Upper lobe of right lung (tissue), 1 donor: ENCODE results near the gene THSD4. TPM values are rescaled to one million over a fixed set of nuclear protein-coding genes. Genes with fewer than 3 reads are reported as not detected.

Experiments used
- ATAC-seq: fragments of 200-7000 bp; cut with Tn5 transposase; one replicate; pipeline ENCODE4 v1.9.1; 2020; ENCODE audit warnings: mild to moderate bottlenecking, moderate library complexity
- DNase-seq: peaks from one replicate; pipeline ENCODE4 v3.0.0-alpha.2; 2020
- H3K27ac ChIP-seq: fragments of 200-600 bp; one replicate; pipeline ENCODE4 v1.8.0; 2022
- H3K27me3 ChIP-seq: fragments of 200-600 bp; one replicate; pipeline ENCODE4 v1.8.0; 2022; ENCODE audit warnings: mild to moderate bottlenecking
- H3K36me3 ChIP-seq: fragments of 200-600 bp; one replicate; pipeline ENCODE4 v1.8.0; 2022
- H3K4me1 ChIP-seq: fragments of 200-600 bp; one replicate; pipeline ENCODE4 v1.8.0; 2022
- H3K4me3 ChIP-seq: fragments of 200-600 bp; one replicate; pipeline ENCODE4 v1.8.0; 2022; ENCODE audit warnings: mild to moderate bottlenecking
- H3K9me3 ChIP-seq: fragments of 200-600 bp; one replicate; pipeline ENCODE4 v1.8.0; 2022
- intact Hi-C: fragments of 100-400 bp; cut with DNase I; formaldehyde crosslinking; loops from one replicate; pipeline ENCODE4 v1.11.0; 2022
- total RNA-seq: library from RNA; stranded (reverse); fragmentation: NEBNext Ultra II Directional; extraction: Animal tissue kit (Norgen Biotek cat#: 25700); gene quantifications from one replicate; pipeline ENCODE4 v1.2.1, GENCODE V29; 2021
- TF ChIP-seq, protein P1 (sequence below): fragments of 200-600 bp; IDR thresholded peaks from one replicate; pipeline ENCODE4 v1.8.0; 2022; ENCODE audit warnings: antibody characterized with exemption
- donor health status: DM: no; HTN: yes; CAD: no; lungs with severe emphysema.

THSD4 gene
- total RNA-seq, 1 donor from 2014 or later = 25.6 TPM

DNA sequence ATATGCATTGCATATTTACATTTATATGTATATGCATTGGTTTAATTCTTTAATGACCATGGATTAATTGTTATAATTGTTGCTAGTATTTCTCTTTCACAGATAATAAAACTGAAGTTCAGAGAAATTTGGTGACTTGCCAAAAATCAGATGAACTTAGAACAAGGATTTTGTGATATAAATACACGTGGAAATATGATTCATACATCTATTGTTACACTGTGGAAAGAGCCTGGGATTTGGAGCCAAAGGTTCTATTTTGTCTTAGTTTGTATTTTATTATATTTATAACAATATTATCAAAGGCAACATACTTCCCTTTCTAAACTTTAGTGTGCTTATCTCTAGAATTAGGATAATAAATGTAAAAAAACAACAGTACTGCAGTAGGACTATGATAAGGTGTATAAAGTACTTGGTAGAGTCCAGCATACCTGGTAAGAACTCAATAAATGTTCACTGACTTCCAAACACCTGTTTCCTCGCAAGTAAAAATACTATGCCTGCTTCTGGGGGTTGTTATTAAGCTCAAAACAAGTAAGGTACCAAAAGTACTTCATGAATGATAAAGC, 342.9 kb downstream of the THSD4 start:
- ATAC-seq (no peak), DNase-seq (no peak)
- Histone ChIP-seq H3K27me3 (no peaks in the 10 kb centered on the region), H3K27ac (no peak overlapping the region), H3K4me3 (no peak overlapping the region), H3K4me1 (no peaks in the 10 kb centered on the region), H3K36me3 (no peaks in the 10 kb centered on the region), H3K9me3 (no peaks in the 10 kb centered on the region)
- TF ChIP-seq, protein P1, sequence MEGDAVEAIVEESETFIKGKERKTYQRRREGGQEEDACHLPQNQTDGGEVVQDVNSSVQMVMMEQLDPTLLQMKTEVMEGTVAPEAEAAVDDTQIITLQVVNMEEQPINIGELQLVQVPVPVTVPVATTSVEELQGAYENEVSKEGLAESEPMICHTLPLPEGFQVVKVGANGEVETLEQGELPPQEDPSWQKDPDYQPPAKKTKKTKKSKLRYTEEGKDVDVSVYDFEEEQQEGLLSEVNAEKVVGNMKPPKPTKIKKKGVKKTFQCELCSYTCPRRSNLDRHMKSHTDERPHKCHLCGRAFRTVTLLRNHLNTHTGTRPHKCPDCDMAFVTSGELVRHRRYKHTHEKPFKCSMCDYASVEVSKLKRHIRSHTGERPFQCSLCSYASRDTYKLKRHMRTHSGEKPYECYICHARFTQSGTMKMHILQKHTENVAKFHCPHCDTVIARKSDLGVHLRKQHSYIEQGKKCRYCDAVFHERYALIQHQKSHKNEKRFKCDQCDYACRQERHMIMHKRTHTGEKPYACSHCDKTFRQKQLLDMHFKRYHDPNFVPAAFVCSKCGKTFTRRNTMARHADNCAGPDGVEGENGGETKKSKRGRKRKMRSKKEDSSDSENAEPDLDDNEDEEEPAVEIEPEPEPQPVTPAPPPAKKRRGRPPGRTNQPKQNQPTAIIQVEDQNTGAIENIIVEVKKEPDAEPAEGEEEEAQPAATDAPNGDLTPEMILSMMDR = no peak
- intact Hi-C loops = loop anchor here (10.0 kb wide), 2 partner anchors 277 to 343 kb away; partner anchors contain the start of gene THSD4

DNA sequence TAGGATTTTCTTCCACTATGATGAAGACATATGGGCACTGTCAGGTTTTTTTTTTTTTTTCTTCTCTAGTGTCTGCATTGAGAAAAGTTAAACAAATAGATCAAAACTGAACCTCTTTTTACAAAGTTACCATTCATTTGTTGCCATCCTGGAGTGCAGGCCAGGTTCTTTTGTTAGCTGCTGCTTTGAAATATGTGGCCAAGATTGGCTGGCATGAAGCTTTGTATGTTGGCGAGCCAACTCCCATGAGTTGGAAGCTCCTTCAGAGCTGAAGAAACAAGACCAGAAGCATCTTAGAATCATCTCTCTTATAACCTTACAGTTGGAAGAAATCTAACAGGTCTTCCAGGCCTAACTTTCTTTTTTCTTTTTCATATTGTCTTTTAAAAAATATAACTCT, 346.5 kb downstream of the THSD4 start:
- Histone ChIP-seq H3K27me3 (no peaks in the 10 kb centered on the region), H3K36me3 (no peaks in the 10 kb centered on the region), H3K27ac (no peak overlapping the region), H3K9me3 (no peaks in the 10 kb centered on the region), H3K4me1 (no peaks in the 10 kb centered on the region), H3K4me3 (no peak overlapping the region)
- DNase-seq = no peak
- TF ChIP-seq, protein P1 = no peak
- no peak for ATAC-seq
- intact Hi-C loops = no loop called here

DNA sequence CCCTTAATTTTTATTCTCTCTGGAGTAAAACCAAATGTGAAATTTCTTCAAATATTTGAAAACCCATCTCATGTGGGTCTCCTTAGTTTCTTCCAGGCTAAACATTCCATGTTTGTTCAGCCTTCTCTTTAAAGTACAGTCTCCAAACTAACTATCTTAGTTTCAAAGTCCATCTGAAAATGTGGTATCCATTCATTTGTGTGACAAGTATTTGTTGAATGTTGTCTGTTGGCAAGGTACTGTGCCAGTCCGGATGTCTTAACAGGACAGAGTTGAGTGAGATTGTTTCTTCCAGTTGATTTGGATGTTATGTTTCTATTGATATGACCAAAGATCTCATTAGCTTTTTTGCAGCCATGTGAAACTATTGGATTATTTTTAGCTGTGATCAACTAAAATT, 347.4 kb downstream of the THSD4 start:
- no peaks in the 10 kb centered on the region for H3K27me3 ChIP-seq
- intact Hi-C loops = no loop called here
- TF ChIP-seq, protein P1 = no peak
- ATAC-seq = no peak
- no peaks in the 10 kb centered on the region for H3K9me3 ChIP-seq
- no peak overlapping the region for H3K27ac ChIP-seq
- H3K4me3 ChIP-seq = no peak overlapping the region
- no peaks in the 10 kb centered on the region for H3K36me3 ChIP-seq
- no peaks in the 10 kb centered on the region for H3K4me1 ChIP-seq
- no peak for DNase-seq

DNA sequence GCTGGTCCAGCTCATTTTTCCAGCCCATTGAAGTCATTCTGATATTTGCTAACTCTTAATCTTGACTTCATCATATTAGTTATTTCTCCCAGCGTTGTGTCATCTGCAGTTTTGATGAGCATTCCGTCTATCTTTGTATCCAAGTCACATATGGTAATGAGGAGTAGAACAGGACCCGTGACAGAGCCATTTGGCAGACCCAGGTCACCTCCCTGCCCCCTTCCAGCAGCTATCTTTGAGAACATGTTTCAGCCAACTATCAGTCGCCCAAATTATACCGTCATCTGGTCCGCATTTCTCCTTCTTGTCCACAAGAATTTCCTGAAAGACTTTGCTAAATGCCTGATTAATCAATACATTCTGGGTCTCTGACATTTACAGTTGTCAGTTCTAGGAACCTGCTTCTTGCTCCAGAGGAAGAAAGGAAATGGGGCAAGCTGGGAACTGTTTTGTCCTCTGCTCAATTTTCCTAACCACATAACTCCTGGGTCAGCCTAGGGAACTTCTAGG, 347.9 kb downstream of the THSD4 start:
- ATAC-seq (no peak), DNase-seq (no peak)
- Histone ChIP-seq H3K27me3 (no peaks in the 10 kb centered on the region), H3K9me3 (no peaks in the 10 kb centered on the region), H3K4me3 (no peak overlapping the region), H3K4me1 (no peaks in the 10 kb centered on the region), H3K27ac (no peak overlapping the region), H3K36me3 (no peaks in the 10 kb centered on the region)
- intact Hi-C loops = no loop called here
- TF ChIP-seq, protein P1 = no peak

DNA sequence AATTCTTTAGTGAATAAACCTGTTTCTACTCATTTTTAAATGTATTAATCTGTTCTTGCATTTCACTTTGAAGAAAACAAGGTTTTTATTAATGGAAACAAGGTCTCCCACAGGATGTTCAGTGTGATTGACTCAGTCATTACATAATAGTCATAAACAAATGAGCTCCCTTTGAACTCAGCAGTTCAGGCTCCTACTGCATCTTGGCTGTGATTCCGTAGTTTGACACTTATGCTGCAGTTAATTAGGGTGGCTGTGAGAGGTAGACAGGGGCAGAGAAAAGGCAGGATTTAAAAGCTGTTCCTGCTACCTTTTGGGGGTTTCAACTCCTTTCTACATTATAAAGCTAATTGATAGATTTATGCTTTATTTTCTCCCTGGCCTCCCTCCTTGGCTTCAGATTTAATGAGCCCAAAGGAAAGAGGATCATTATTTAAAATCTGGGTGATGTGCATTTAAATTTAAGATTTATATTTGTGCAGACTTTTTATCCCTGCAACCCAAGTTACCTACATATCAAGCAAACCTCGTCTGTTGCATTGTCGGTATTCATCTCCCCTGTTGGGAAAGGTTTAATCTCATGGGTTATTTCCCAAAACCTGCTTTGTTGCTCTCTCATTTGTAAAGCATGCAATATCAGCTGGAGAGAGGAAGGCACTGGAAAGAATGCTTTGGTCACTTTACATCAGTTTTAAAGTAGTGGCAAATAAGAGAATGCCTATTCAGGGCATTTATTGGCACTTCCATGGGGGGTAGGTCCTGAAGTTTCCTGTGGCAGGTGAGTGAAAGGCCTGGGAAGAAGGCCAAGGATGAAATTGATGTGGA, 350.1 kb downstream of the THSD4 start:
- ATAC-seq (no peak), DNase-seq (no peak)
- no peaks in the 10 kb centered on the region for H3K9me3 ChIP-seq
- TF ChIP-seq, protein P1 = no peak
- intact Hi-C loops = no loop called here
- no peaks in the 10 kb centered on the region for H3K4me1 ChIP-seq
- no peaks in the 10 kb centered on the region for H3K36me3 ChIP-seq
- no peak overlapping the region for H3K27ac ChIP-seq
- H3K27me3 ChIP-seq = no peaks in the 10 kb centered on the region
- no peak overlapping the region for H3K4me3 ChIP-seq
